Ovary (tissue), 3 donors: Measurements from ENCODE around the gene PTGIS.
"Not testable (repeated sequence)": the region's sequence is repeated elsewhere in the genome, so short reads cannot be mapped to it uniquely, and the experiment has no call there.

Experiments used
- EP300 ChIP-seq: sonication (generic); formaldehyde crosslinking; IDR thresholded peaks from one replicate; pipeline ENCODE4 v1.6.1; 2017; ENCODE audit warnings: antibody characterized with exemption
- POLR2A ChIP-seq: fragments of 450-650 bp; IDR thresholded peaks from one replicate; pipeline ENCODE4 v1.6.1; 2017; ENCODE audit warnings: antibody characterized with exemption, mild to moderate bottlenecking, moderate library complexity
- TF ChIP-seq, protein P1 (sequence below), 3 donors: fragments of 450-650 bp in 2 of 3; fragments of 200-600 bp in 1 of 3; IDR thresholded peaks; one replicate each; pipeline versions ENCODE4 v1.5.1 to v1.8.0; 2016 to 2022; ENCODE audit warnings: antibody characterized with exemption in 3 of 3, mild to moderate bottlenecking in 1 of 3
- donor health status: DM: no; HTN: no; CAD: no.

DNA sequence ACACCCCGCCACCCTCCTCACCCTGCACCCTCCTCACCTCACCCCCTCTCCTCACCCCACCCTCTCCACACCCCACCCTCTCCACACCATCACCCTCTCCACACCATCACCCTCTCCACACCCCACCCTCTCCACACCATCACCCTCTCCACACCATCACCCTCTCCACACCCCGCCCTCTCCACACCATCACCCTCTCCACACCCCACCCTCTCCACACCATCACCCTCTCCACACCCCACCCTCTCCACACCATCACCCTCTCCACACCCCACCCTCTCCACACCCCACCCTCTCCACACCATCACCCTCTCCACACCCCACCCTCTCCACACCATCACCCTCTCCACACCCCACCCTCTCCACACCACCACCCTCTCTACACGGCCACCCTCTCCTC, 49.5 kb upstream of the PTGIS start:
- not testable (repeated sequence) for TF ChIP-seq POLR2A, EP300
- TF ChIP-seq, protein P1, sequence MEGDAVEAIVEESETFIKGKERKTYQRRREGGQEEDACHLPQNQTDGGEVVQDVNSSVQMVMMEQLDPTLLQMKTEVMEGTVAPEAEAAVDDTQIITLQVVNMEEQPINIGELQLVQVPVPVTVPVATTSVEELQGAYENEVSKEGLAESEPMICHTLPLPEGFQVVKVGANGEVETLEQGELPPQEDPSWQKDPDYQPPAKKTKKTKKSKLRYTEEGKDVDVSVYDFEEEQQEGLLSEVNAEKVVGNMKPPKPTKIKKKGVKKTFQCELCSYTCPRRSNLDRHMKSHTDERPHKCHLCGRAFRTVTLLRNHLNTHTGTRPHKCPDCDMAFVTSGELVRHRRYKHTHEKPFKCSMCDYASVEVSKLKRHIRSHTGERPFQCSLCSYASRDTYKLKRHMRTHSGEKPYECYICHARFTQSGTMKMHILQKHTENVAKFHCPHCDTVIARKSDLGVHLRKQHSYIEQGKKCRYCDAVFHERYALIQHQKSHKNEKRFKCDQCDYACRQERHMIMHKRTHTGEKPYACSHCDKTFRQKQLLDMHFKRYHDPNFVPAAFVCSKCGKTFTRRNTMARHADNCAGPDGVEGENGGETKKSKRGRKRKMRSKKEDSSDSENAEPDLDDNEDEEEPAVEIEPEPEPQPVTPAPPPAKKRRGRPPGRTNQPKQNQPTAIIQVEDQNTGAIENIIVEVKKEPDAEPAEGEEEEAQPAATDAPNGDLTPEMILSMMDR (IDR thresholded peaks at IDR 0.05): not testable (repeated sequence)
